ENCODE measurements around the gene IFFO2. TPM values are rescaled to one million over a fixed set of nuclear protein-coding genes. Genes with fewer than 3 reads are reported as not detected.

Gene IFFO2
- total and polyA plus RNA-seq, 2 donors (not counting 1 experiment from before 2014, with no cell fraction given) = 5.8 to 10.4 TPM

DNA sequence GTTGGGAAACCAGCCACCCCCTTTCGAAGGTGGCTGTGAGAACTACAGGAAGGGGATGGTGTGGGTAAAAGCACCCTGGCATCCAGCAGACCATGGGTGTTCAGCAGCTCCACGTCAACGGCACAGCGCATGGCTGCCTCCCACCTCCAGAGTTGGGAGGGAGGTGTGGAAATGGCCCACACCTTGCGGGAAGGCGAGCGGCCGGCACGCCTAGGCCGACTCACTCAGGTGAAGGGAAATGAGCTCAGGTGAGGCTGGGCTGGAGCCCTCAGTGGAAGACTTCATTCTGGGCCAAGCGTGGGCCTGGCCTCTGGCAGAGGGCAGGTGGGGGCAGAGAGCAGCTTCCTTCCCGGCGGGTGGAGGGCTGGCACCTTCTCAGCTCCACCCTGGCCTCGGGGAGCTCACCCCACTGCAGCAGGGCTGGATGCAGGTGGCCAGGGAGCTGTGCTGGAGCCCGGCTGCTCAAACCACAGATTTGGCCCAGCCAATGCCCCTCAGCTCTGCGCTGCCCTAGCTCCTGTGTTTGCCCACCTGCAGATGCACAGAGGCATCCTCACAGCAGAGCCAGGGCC, 29.3 kb downstream of the IFFO2 start:
- H3K27me3 ChIP-seq (ENCODE audit: control insufficient read depth, insufficient read depth, low read length) = no peaks in the 10 kb centered on the region
- no peak for DNase-seq (ENCODE audit: low read depth in 2 of 2)
- no peaks in the 10 kb centered on the region for H3K36me3 ChIP-seq (ENCODE audit: control insufficient read depth, insufficient read depth, low read length)
- H3K4me3 ChIP-seq (replicated peaks in 1 of 4; ENCODE audit: control extremely low read depth in 1 of 4, insufficient read depth in 1 of 4, low read depth in 3 of 4, low read length in 4 of 4) = peak overlapping the region in 1 of 4 experiments; percentile 28
- no peak overlapping the region for H2AFZ ChIP-seq (ENCODE audit: low read length)
- TF ChIP-seq CTCF (conservative IDR thresholded peaks at IDR 0.05 in 1 of 2, IDR thresholded peaks at IDR 0.05 in 1 of 2; ENCODE audit: low read depth in 1 of 2, low read length in 2 of 2) = no peak
- no peak for TF ChIP-seq EZH2 (IDR thresholded peaks at IDR 0.05; ENCODE audit: low read length, missing control alignments)
- H3K9ac ChIP-seq (ENCODE audit: insufficient read depth, low read length) = peak overlapping the region; percentile 46
- H4K20me1 ChIP-seq (ENCODE audit: control insufficient read depth, extremely low read depth, insufficient read depth, low read length) = no peaks in the 10 kb centered on the region
- H3K4me2 ChIP-seq (ENCODE audit: extremely low read depth, insufficient read depth, low read length) = peak overlapping the region; percentile 44
- H3K27ac ChIP-seq (ENCODE audit: insufficient read depth, low read length) = peak overlapping the region; percentile 94
- H3K79me2 ChIP-seq (ENCODE audit: control insufficient read depth, insufficient read depth, low read length) = peaks cover 42% of the 10 kb centered on the region
- no peaks in the 10 kb centered on the region for H3K9me3 ChIP-seq (ENCODE audit: control insufficient read depth, insufficient read depth, low read depth, low read length)
- H3K4me1 ChIP-seq (ENCODE audit: control insufficient read depth, extremely low read depth, insufficient read depth, low read length) = peaks cover 55% of the 10 kb centered on the region

GRCh38 chr1:18926315-18927081, 30.0 kb downstream of the IFFO2 start:
- Histone ChIP-seq H3K9me3 (ENCODE audit: control insufficient read depth, insufficient read depth, low read depth, low read length) (no peaks in the 10 kb centered on the region), H3K4me2 (ENCODE audit: extremely low read depth, insufficient read depth, low read length) (peak overlapping the region; percentile 60), H3K4me3 (replicated peaks in 1 of 4; ENCODE audit: control extremely low read depth in 1 of 4, insufficient read depth in 1 of 4, low read depth in 3 of 4, low read length in 4 of 4) (peak overlapping the region in 1 of 4 experiments; percentile 28), H3K27ac (ENCODE audit: insufficient read depth, low read length) (peak overlapping the region; percentile 94), H3K79me2 (ENCODE audit: control insufficient read depth, insufficient read depth, low read length) (peaks cover 39% of the 10 kb centered on the region), H3K9ac (ENCODE audit: insufficient read depth, low read length) (peak overlapping the region; percentile 46), H3K27me3 (ENCODE audit: control insufficient read depth, insufficient read depth, low read length) (no peaks in the 10 kb centered on the region), H3K36me3 (ENCODE audit: control insufficient read depth, insufficient read depth, low read length) (no peaks in the 10 kb centered on the region), H3K4me1 (ENCODE audit: control insufficient read depth, extremely low read depth, insufficient read depth, low read length) (peaks cover 58% of the 10 kb centered on the region), H4K20me1 (ENCODE audit: control insufficient read depth, extremely low read depth, insufficient read depth, low read length) (no peaks in the 10 kb centered on the region), H2AFZ (ENCODE audit: low read length) (peak overlapping the region; percentile 51)
- TF ChIP-seq EZH2 (IDR thresholded peaks at IDR 0.05; ENCODE audit: low read length, missing control alignments) (no peak), CTCF (conservative IDR thresholded peaks at IDR 0.05 in 1 of 2, IDR thresholded peaks at IDR 0.05 in 1 of 2; ENCODE audit: low read depth in 1 of 2, low read length in 2 of 2) (peak in 1 of 2 donors; percentile 5)
- DNase-seq (ENCODE audit: low read depth in 2 of 2) = peak; percentile 91 to 96

- H3K27ac ChIP-seq (ENCODE audit: insufficient read depth, low read length) = no peak overlapping the region
- no peaks in the 10 kb centered on the region for H3K36me3 ChIP-seq (ENCODE audit: control insufficient read depth, insufficient read depth, low read length)
- TF ChIP-seq CTCF (conservative IDR thresholded peaks at IDR 0.05 in 1 of 2, IDR thresholded peaks at IDR 0.05 in 1 of 2; ENCODE audit: low read depth in 1 of 2, low read length in 2 of 2) (no peak), EZH2 (IDR thresholded peaks at IDR 0.05; ENCODE audit: low read length, missing control alignments) (no peak)
- H3K4me1 ChIP-seq (ENCODE audit: control insufficient read depth, extremely low read depth, insufficient read depth, low read length) = peaks cover 58% of the 10 kb centered on the region
- no peaks in the 10 kb centered on the region for H4K20me1 ChIP-seq (ENCODE audit: control insufficient read depth, extremely low read depth, insufficient read depth, low read length)
- no peak for DNase-seq (ENCODE audit: low read depth in 2 of 2)
- H3K4me2 ChIP-seq (ENCODE audit: extremely low read depth, insufficient read depth, low read length) = no peak overlapping the region
- H3K79me2 ChIP-seq (ENCODE audit: control insufficient read depth, insufficient read depth, low read length) = peaks cover 41% of the 10 kb centered on the region
- no peaks in the 10 kb centered on the region for H3K27me3 ChIP-seq (ENCODE audit: control insufficient read depth, insufficient read depth, low read length)
- no peak overlapping the region for H2AFZ ChIP-seq (ENCODE audit: low read length)
- H3K9ac ChIP-seq (ENCODE audit: insufficient read depth, low read length) = no peak overlapping the region
- H3K4me3 ChIP-seq (replicated peaks in 1 of 4; ENCODE audit: control extremely low read depth in 1 of 4, insufficient read depth in 1 of 4, low read depth in 3 of 4, low read length in 4 of 4) = no peak overlapping the region
- H3K9me3 ChIP-seq (ENCODE audit: control insufficient read depth, insufficient read depth, low read depth, low read length) = no peaks in the 10 kb centered on the region
Observed at GRCh38 chr1:18925279-18925678, 31.2 kb downstream of the IFFO2 start.
